HEK293 (cell line): ENCODE data around the gene PERCC1.

Source experiments
- CTCF ChIA-PET: fragments of 350-600 bp; formaldehyde crosslinking; extraction: SDS; loops from one replicate; lab custom pipeline; 2021; ENCODE audit warnings: antibody characterized with exemption; lab: Yijun Ruan, JAX
- POLR2A ChIA-PET: fragments of 300-600 bp; formaldehyde crosslinking; extraction: SDS; loops from one replicate; lab custom pipeline; 2020; ENCODE audit warnings: antibody characterized with exemption, inconsistent platforms; lab: Yijun Ruan, JAX
- H3K27ac ChIP-seq: fragments of 200-500 bp; sonication (Bioruptor generic); 2 replicates; pipeline ENCODE4 v1.5.1; 2014; ENCODE audit warnings: low read depth, low read length, control low read depth, inconsistent platforms; ENCODE audit errors: extremely low read depth
- H3K36me3 ChIP-seq, 2 experiments: fragments of 200-500 bp in 1 of 2; sonication (Bioruptor generic) in 1 of 2; 1 replicate in 1 of 2; 2 replicates in 1 of 2; pipeline ENCODE4 v1.5.1; 2014 to 2017; ENCODE audit warnings: inconsistent platforms in 2 of 2, low read length in 2 of 2; ENCODE audit not compliant: control insufficient read depth in 2 of 2, insufficient read depth in 1 of 2
- H3K4me1 ChIP-seq: fragments of 200-500 bp; sonication (Bioruptor generic); 2 replicates; pipeline ENCODE4 v1.5.1; 2014; ENCODE audit warnings: mild to moderate bottlenecking, low read length, inconsistent platforms; ENCODE audit not compliant: control insufficient read depth, insufficient read depth
- H3K4me3 ChIP-seq: 2 replicates; pipeline ENCODE4 v1.5.1; 2011; ENCODE audit warnings: low read depth, mild to moderate bottlenecking, control low read depth, low read length, moderate library complexity
- H3K9me3 ChIP-seq: fragments of 200-500 bp; sonication (Bioruptor generic); 2 replicates; pipeline ENCODE4 v1.5.1; 2014; ENCODE audit warnings: low read depth, low read length, inconsistent platforms; ENCODE audit not compliant: control insufficient read depth, insufficient read depth
- FEZF1 ChIP-seq: fragments of 450-650 bp; formaldehyde crosslinking; IDR thresholded peaks from 2 replicates; pipeline ENCODE4 v1.5.1; 2016; ENCODE audit warnings: missing biosample characterization, missing genetic modification characterization
- OVOL3 ChIP-seq: fragments of 450-650 bp; formaldehyde crosslinking; IDR thresholded peaks from 2 replicates; pipeline ENCODE4 v1.5.1; 2016; ENCODE audit warnings: missing biosample characterization, missing genetic modification characterization
- PRDM2 ChIP-seq: fragments of 450-650 bp; formaldehyde crosslinking; IDR thresholded peaks from 2 replicates; pipeline ENCODE4 v1.5.1; 2016; ENCODE audit warnings: missing biosample characterization, missing genetic modification characterization, borderline replicate concordance
- SP2 ChIP-seq: fragments of 450-650 bp; formaldehyde crosslinking; IDR thresholded peaks from 2 replicates; pipeline ENCODE4 v1.5.1; 2016; ENCODE audit warnings: missing biosample characterization, missing genetic modification characterization
- SP7 ChIP-seq: fragments of 450-650 bp; formaldehyde crosslinking; IDR thresholded peaks from 2 replicates; pipeline ENCODE4 v1.5.1; 2016; ENCODE audit warnings: missing biosample characterization, missing genetic modification characterization
- ZBTB10 ChIP-seq: fragments of 450-650 bp; formaldehyde crosslinking; IDR thresholded peaks from 2 replicates; pipeline ENCODE4 v1.5.1; 2016; ENCODE audit warnings: missing biosample characterization, missing genetic modification characterization
- ZNF202 ChIP-seq: fragments of 450-650 bp; formaldehyde crosslinking; IDR thresholded peaks from 2 replicates; pipeline ENCODE4 v1.5.1; 2016; ENCODE audit warnings: missing biosample characterization, missing genetic modification characterization, borderline replicate concordance
- ZNF221 ChIP-seq: fragments of 450-650 bp; formaldehyde crosslinking; IDR thresholded peaks from 2 replicates; pipeline ENCODE4 v1.5.1; 2017; ENCODE audit warnings: missing biosample characterization, missing genetic modification characterization, borderline replicate concordance
- ZNF362 ChIP-seq: fragments of 450-650 bp; formaldehyde crosslinking; IDR thresholded peaks from 2 replicates; pipeline ENCODE4 v1.5.1; 2016; ENCODE audit warnings: missing biosample characterization, missing genetic modification characterization
- ZNF394 ChIP-seq: fragments of 450-650 bp; formaldehyde crosslinking; IDR thresholded peaks from 2 replicates; pipeline ENCODE4 v1.5.1; 2016; ENCODE audit warnings: missing biosample characterization, missing genetic modification characterization, mild to moderate bottlenecking, moderate library complexity, borderline replicate concordance
- ZNF571 ChIP-seq: fragments of 450-650 bp; formaldehyde crosslinking; IDR thresholded peaks from 2 replicates; pipeline ENCODE4 v1.5.0; 2017; ENCODE audit warnings: missing biosample characterization, missing genetic modification characterization
- ZNF596 ChIP-seq: fragments of 450-650 bp; IDR thresholded peaks from 2 replicates; pipeline ENCODE4 v1.5.0; 2018; ENCODE audit warnings: missing biosample characterization, mild to moderate bottlenecking, missing genetic modification characterization, moderate library complexity
- ZNF664 ChIP-seq: fragments of 450-650 bp; formaldehyde crosslinking; IDR thresholded peaks from 2 replicates; pipeline ENCODE4 v1.5.1; 2016; ENCODE audit warnings: missing biosample characterization, missing genetic modification characterization
- ZNF670 ChIP-seq: fragments of 450-650 bp; formaldehyde crosslinking; IDR thresholded peaks from 2 replicates; pipeline ENCODE4 v1.5.1; 2016; ENCODE audit warnings: missing biosample characterization, missing genetic modification characterization, low read depth
- TF ChIP-seq, protein P1 (sequence below): fragments of 450-650 bp; formaldehyde crosslinking; IDR thresholded peaks from 2 replicates; pipeline ENCODE4 v1.5.1; 2016; ENCODE audit warnings: missing biosample characterization, missing genetic modification characterization

Gene PERCC1

DNA sequence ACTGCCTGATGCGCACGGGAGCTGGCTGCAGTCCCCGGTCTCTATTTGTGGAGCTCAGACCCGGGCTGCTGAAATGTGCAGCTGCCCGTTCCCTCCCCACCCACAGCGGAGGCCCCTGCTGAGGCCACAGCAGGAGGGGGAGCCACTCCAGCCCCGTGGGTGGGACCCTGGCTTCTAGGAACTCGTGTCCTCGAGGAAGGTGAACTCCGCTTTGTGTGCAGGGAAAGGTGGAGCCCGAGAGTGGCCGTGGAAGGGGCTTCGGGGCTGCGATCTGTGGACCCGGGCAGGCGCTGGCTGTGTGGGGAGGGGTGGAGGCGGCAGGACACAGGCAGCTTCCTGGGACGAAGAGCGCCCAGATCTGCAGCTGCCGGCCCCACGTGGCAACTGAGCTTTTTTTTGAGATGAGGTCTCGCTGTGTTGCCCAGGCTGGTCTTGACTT, 10.5 kb downstream of the PERCC1 start (continued):
- no peak for TF ChIP-seq PRDM2 (tag by site-specific recombination)
- no peak for TF ChIP-seq ZNF221 (tag by site-specific recombination)
- TF ChIP-seq ZNF202 (tag by site-specific recombination) = no peak

DNA sequence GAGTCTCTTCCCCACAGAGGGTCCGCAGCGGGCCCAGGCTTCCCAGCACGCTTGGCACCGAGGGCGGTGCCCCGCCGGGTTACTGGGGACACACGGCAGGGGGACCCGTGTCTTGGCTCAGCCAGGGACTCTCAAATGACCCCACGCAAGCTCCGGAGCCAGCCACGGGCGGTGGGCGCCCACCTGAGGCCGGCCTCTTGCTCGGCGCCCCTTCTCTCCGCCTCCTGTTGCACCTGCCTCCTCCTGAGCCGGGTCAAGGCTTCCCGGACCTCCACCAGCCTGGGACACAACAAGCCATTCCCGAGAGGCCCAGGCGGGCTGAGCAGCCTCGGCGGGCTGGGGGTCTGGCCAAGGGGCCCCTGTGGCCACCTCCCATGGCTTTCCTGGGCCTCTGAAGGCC, 11.8 kb downstream of the PERCC1 start:
- Histone ChIP-seq H3K36me3 (peaks cover 0 to 8% of the 10 kb centered on the region in 2 experiments; a peak in 1 of 3 replicates), H3K27ac (no peak overlapping the region), H3K4me1 (no peaks in the 10 kb centered on the region), H3K9me3 (no peaks in the 10 kb centered on the region), H3K4me3 (no peak overlapping the region)
- CTCF ChIA-PET = no interaction called here
- POLR2A ChIA-PET = interaction anchor here (0.6 kb wide), 1 partner anchor 22 kb away, joined by 3 read pairs; the partner anchor contains the start of gene UQCC4
- TF ChIP-seq ZNF571 (tag by site-specific recombination) = no peak
- no peak for TF ChIP-seq OVOL3 (tag by site-specific recombination)
- TF ChIP-seq, protein P1, sequence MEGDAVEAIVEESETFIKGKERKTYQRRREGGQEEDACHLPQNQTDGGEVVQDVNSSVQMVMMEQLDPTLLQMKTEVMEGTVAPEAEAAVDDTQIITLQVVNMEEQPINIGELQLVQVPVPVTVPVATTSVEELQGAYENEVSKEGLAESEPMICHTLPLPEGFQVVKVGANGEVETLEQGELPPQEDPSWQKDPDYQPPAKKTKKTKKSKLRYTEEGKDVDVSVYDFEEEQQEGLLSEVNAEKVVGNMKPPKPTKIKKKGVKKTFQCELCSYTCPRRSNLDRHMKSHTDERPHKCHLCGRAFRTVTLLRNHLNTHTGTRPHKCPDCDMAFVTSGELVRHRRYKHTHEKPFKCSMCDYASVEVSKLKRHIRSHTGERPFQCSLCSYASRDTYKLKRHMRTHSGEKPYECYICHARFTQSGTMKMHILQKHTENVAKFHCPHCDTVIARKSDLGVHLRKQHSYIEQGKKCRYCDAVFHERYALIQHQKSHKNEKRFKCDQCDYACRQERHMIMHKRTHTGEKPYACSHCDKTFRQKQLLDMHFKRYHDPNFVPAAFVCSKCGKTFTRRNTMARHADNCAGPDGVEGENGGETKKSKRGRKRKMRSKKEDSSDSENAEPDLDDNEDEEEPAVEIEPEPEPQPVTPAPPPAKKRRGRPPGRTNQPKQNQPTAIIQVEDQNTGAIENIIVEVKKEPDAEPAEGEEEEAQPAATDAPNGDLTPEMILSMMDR (tag by site-specific recombination) = no peak
- TF ChIP-seq ZNF596 (tag by site-specific recombination) = no peak
- TF ChIP-seq SP7 = no peak
- no peak for TF ChIP-seq FEZF1
- TF ChIP-seq PRDM2 (tag by site-specific recombination) = no peak
- no peak for TF ChIP-seq ZNF362 (tag by site-specific recombination)
- no peak for TF ChIP-seq ZNF394 (tag by site-specific recombination)
- no peak for TF ChIP-seq ZBTB10
- TF ChIP-seq ZNF670 (tag by site-specific recombination) = no peak
- TF ChIP-seq SP2 = no peak
- no peak for TF ChIP-seq ZNF664 (tag by site-specific recombination)
